Measurements from ENCODE around the gene RNF217. TPM values are rescaled to one million over a fixed set of nuclear protein-coding genes. Genes with fewer than 3 reads are reported as not detected.

The RNF217 gene
- total RNA-seq, 4 donors from 2014 or later = 6.0 to 24.3 (median 16.0) TPM

GRCh38 chr6:125004198-125004597 lies 42.0 kb downstream of the RNF217 start:
- Histone ChIP-seq H3K27ac (no peak overlapping the region), H3K4me3 (no peak overlapping the region), H3K36me3 (no peaks in the 10 kb centered on the region), H3K27me3 (no peaks in the 10 kb centered on the region), H3K9me3 (no peaks in the 10 kb centered on the region), H3K4me1 (peaks cover 0 to 18% (median 8%) of the 10 kb centered on the region in 4 donors)
- no peak for TF ChIP-seq EP300 (IDR thresholded peaks at IDR 0.05; ENCODE audit: low read depth)
- TF ChIP-seq CTCF (IDR thresholded peaks at IDR 0.05) = no peak
- TF ChIP-seq POLR2AphosphoS5 (IDR thresholded peaks at IDR 0.05) = no peak
- no peak for TF ChIP-seq POLR2A (IDR thresholded peaks at IDR 0.05)
- intact Hi-C loops (cut with DNase I; ENCODE audit: low total_unique reads) (no loop called here), in situ Hi-C loops (cut with MboI; ENCODE audit: low pct_ligation_motif_present in 1 of 4, low pct_unique_long_range_greater_than_20kb in 1 of 4, low sequenced_read_pairs in 3 of 4) (no loop called here)
- WGBS, 2 donors (ENCODE audit: low coverage in 1 of 2) = 72 to 89% methylated on average over 1 of the region's 1 CpG
- DNase-seq = no peak

GRCh38 chr6:125004797-125005595 lies 42.8 kb downstream of the RNF217 start:
- no peaks in the 10 kb centered on the region for H3K27me3 ChIP-seq
- TF ChIP-seq POLR2AphosphoS5 (IDR thresholded peaks at IDR 0.05) (no peak), CTCF (IDR thresholded peaks at IDR 0.05) (no peak), POLR2A (IDR thresholded peaks at IDR 0.05) (no peak), EP300 (IDR thresholded peaks at IDR 0.05; ENCODE audit: low read depth) (no peak)
- in situ Hi-C loops (cut with MboI; ENCODE audit: low pct_ligation_motif_present in 1 of 4, low pct_unique_long_range_greater_than_20kb in 1 of 4, low sequenced_read_pairs in 3 of 4) = no loop called here
- intact Hi-C loops (cut with DNase I; ENCODE audit: low total_unique reads) = no loop called here
- H3K27ac ChIP-seq = no peak overlapping the region
- WGBS, 2 donors (ENCODE audit: low coverage in 1 of 2) = 86 to 100% methylated on average over 2 of the region's 2 CpGs
- peaks cover 0 to 17% (median 8%) of the 10 kb centered on the region in 4 donors for H3K4me1 ChIP-seq
- no peak overlapping the region for H3K4me3 ChIP-seq
- no peaks in the 10 kb centered on the region for H3K9me3 ChIP-seq
- no peaks in the 10 kb centered on the region for H3K36me3 ChIP-seq
- DNase-seq = no peak

DNA sequence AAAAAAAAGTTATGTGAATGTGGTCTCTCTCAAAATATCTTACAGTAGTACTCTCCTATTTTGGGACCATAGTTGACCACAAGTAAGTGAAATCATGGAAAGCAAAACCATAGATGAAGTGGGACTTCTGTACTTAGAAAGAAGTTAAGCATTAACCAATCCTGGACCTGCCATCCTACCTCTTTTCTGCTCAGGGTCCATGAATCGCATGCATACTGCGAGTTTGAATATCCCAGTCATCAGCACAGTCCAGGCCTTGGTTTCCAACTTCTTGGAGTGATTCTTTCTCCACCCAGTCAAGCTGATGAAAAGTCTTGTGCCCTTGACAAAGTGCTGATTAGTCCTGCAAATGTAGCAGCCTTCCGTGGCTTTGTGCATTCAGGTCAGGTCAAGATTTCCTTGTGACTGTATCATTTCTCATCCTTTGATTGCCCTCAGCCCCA lies 46.0 kb downstream of the RNF217 start:
- WGBS, 2 donors (ENCODE audit: low coverage in 1 of 2) = 40 to 49% methylated on average over 1 to 3 of the region's 3 CpGs
- intact Hi-C loops (cut with DNase I; ENCODE audit: low total_unique reads) = no loop called here
- Histone ChIP-seq H3K36me3 (no peaks in the 10 kb centered on the region), H3K27ac (no peak overlapping the region), H3K27me3 (no peaks in the 10 kb centered on the region), H3K4me3 (no peak overlapping the region), H3K9me3 (no peaks in the 10 kb centered on the region), H3K4me1 (peaks cover 0 to 23% (median 8%) of the 10 kb centered on the region in 4 donors)
- in situ Hi-C loops (cut with MboI; ENCODE audit: low pct_ligation_motif_present in 1 of 4, low pct_unique_long_range_greater_than_20kb in 1 of 4, low sequenced_read_pairs in 3 of 4) = no loop called here
- TF ChIP-seq EP300 (IDR thresholded peaks at IDR 0.05; ENCODE audit: low read depth) (no peak), POLR2A (IDR thresholded peaks at IDR 0.05) (no peak), CTCF (IDR thresholded peaks at IDR 0.05) (no peak), POLR2AphosphoS5 (IDR thresholded peaks at IDR 0.05) (no peak)
- DNase-seq = no peak

DNA sequence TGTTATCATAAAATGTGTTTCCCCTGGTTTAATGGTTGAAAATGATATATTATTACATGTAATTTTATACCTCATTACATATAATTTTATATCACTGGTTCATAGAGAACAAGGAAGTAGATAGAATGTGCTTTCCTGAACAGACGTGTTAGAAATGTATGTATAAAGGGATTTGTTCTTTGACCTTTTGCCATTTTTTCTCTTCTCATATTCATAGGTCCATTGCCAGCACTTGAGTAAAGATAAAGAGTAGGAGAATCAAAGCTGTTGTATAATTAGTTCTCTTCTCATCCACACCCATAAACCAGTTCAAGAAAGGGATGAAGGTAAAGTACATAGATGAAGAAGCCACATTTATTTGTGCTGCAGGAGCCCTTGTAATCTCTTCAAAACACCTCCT lies 46.7 kb downstream of the RNF217 start:
- DNase-seq = no peak
- TF ChIP-seq EP300 (IDR thresholded peaks at IDR 0.05; ENCODE audit: low read depth) (no peak), POLR2A (IDR thresholded peaks at IDR 0.05) (no peak), POLR2AphosphoS5 (IDR thresholded peaks at IDR 0.05) (no peak), CTCF (IDR thresholded peaks at IDR 0.05) (no peak)
- Histone ChIP-seq H3K4me3 (no peak overlapping the region), H3K27me3 (no peaks in the 10 kb centered on the region), H3K4me1 (peaks cover 0 to 23% (median 8%) of the 10 kb centered on the region in 4 donors), H3K36me3 (no peaks in the 10 kb centered on the region), H3K9me3 (no peaks in the 10 kb centered on the region), H3K27ac (no peak overlapping the region)
- in situ Hi-C loops (cut with MboI; ENCODE audit: low pct_ligation_motif_present in 1 of 4, low pct_unique_long_range_greater_than_20kb in 1 of 4, low sequenced_read_pairs in 3 of 4) = no loop called here
- intact Hi-C loops (cut with DNase I; ENCODE audit: low total_unique reads) = no loop called here
- 20 to 38% methylated on average over 1 of the region's 1 CpG for WGBS, 2 donors (ENCODE audit: low coverage in 1 of 2)

All from transverse colon (tissue), 4 donors.